Pancreas (tissue), 10 donors: ENCODE data around the gene ACTN4. TPM values are rescaled to one million over a fixed set of nuclear protein-coding genes. Genes with fewer than 3 reads are reported as not detected.

Experiments used
- ATAC-seq, 4 donors: fragments of 200-7000 bp; cut with Tn5 transposase; one replicate each; pipeline versions ENCODE4 v1.8.0 to v1.9.1; 2020; ENCODE audit warnings: mild to moderate bottlenecking in 4 of 4, moderate library complexity in 4 of 4
- DNase-seq, 6 donors: peaks; one replicate each; pipeline ENCODE4 v3.0.0-alpha.2; 2020
- FAIRE-seq: peaks from 2 replicates; lab custom pipeline; 2012; peaks lifted over from hg19 to GRCh38; lab: Jason Lieb, UNC
- H3K27ac ChIP-seq, 4 donors: fragments of 200-600 bp; sonication (generic); 1 replicate in 3 of 4; 2 replicates in 1 of 4; pipeline versions ENCODE4 v1.5.0 to v1.8.0; 2020
- H3K27me3 ChIP-seq, 4 donors: fragments of 200-600 bp; one replicate each; pipeline ENCODE4 v1.8.0; 2021
- H3K36me3 ChIP-seq, 3 donors: fragments of 200-600 bp; sonication (generic) in 1 of 3; one replicate each; pipeline versions ENCODE4 v1.5.0 to v1.8.0; 2020 to 2021
- H3K4me1 ChIP-seq, 3 donors: fragments of 200-600 bp; one replicate each; pipeline ENCODE4 v1.8.0; 2021
- H3K4me3 ChIP-seq, 4 donors: fragments of 200-600 bp; sonication (generic) in 2 of 4; one replicate each; pipeline versions ENCODE4 v1.5.0 to v1.8.0; 2020 to 2021
- H3K9me3 ChIP-seq, 4 donors: fragments of 200-600 bp; one replicate each; pipeline ENCODE4 v1.8.0; 2021
- CTCF ChIP-seq, 4 donors: fragments of 200-600 bp; sonication (generic) in 3 of 4; IDR thresholded peaks; one replicate each; pipeline versions ENCODE4 v1.5.0 to v1.8.0; 2021; ENCODE audit warnings: antibody characterized with exemption in 4 of 4
- WGBS, 2 donors: extraction: QIAGEN DNeasy Blood & Tissue Kit; methylation state at CpG; one replicate each; pipeline ENCODE4 v1.1.7; 2013; 5-methylcytosine and 5-hydroxymethylcytosine counted together
- intact Hi-C, 3 donors: fragments of 100-400 bp; cut with DNase I; formaldehyde crosslinking; loops; one replicate each; pipeline versions ENCODE4 v1.11.1 to v1.14.2; 2022
- polyA plus RNA-seq, 2 donors: library from polyadenylated mRNA; stranded (reverse); fragments of 200-250 nt; gene quantifications; one replicate each; pipeline ENCODE4 v1.2.3, GENCODE V29; 2013
- total RNA-seq, 6 donors: library from RNA; stranded (reverse); fragmentation: NEBNext Ultra II Directional in 4 of 6; extraction: Animal tissue kit (Norgen Biotek cat#: 25700) in 4 of 6; gene quantifications; one replicate each; pipeline versions ENCODE4 v1.2.1 to v1.2.4, GENCODE V29; 2021 to 2023
- donor health status: healthy with polysubstance abuse.
- donor health status: DM: no; HTN: no; CAD: no; lungs with moderate emphysema.
- donor health status: DM: no; HTN: no; CAD: no.
- donor health status: control.
- donor health status: control.
- donor health status: Bipolar disorder and iron deficiency.
- donor health status: DM: yes; HTN: yes; CAD: no.
- donor health status: DM: no; HTN: no; CAD: no.
- donor health status: DM: no; HTN: no; CAD: no.
- donor health status: DM: yes; HTN: yes; CAD: no.

Gene ACTN4
- total and polyA plus RNA-seq, 8 donors = 98.2 to 284 (median 187) TPM

- no peak for FAIRE-seq
- no peaks in the 10 kb centered on the region for H3K27me3 ChIP-seq
- H3K36me3 ChIP-seq = peaks cover 7 to 53% (median 31%) of the 10 kb centered on the region in 3 donors
- H3K4me3 ChIP-seq = no peak overlapping the region
- TF ChIP-seq CTCF (IDR thresholded peaks at IDR 0.05) = no peak
- peak overlapping the region in 3 of 4 donors; percentile 26 to 57 (median 37) for H3K27ac ChIP-seq
- H3K4me1 ChIP-seq = peaks cover 24 to 31% (median 29%) of the 10 kb centered on the region in 3 donors
- ATAC-seq = no peak
- intact Hi-C loops = loop anchor here in 1 of 3 donors (10.0 kb wide), 1 partner anchor 49 kb away; no protein-coding TSS in a partner anchor
- H3K9me3 ChIP-seq = no peaks in the 10 kb centered on the region
- 81 to 90% methylated on average over 14 of the region's 14 CpGs for WGBS, 2 donors
- no peak for DNase-seq
Observed at GRCh38 chr19:38713865-38714264, 66.4 kb downstream of the ACTN4 start.

- DNase-seq (peak in 2 of 6 donors; percentile 59 to 70), FAIRE-seq (no peak), ATAC-seq (peak in 3 of 4 donors; percentile 11 to 41 (median 15))
- TF ChIP-seq CTCF (IDR thresholded peaks at IDR 0.05) = no peak
- WGBS, 2 donors = 22 to 25% methylated on average over 14 of the region's 14 CpGs
- peaks cover 24 to 31% (median 29%) of the 10 kb centered on the region in 3 donors for H3K4me1 ChIP-seq
- H3K9me3 ChIP-seq = no peaks in the 10 kb centered on the region
- H3K27ac ChIP-seq = peak overlapping the region; percentile 17 to 57 (median 32)
- H3K27me3 ChIP-seq = no peaks in the 10 kb centered on the region
- intact Hi-C loops = loop anchor here in 1 of 3 donors (10.0 kb wide), 1 partner anchor 50 kb away; no protein-coding TSS in a partner anchor
- H3K4me3 ChIP-seq = no peak overlapping the region
- H3K36me3 ChIP-seq = peaks cover 7 to 48% (median 26%) of the 10 kb centered on the region in 3 donors
Observed at GRCh38 chr19:38714354-38714778, 66.9 kb downstream of the ACTN4 start.

GRCh38 chr19:38715555-38715954 is 68.1 kb downstream of the ACTN4 start:
- peaks cover 24 to 31% (median 29%) of the 10 kb centered on the region in 3 donors for H3K4me1 ChIP-seq
- no peak for FAIRE-seq
- 26 to 38% methylated on average over 3 of the region's 3 CpGs for WGBS, 2 donors
- H3K27ac ChIP-seq = peak overlapping the region; percentile 17 to 57 (median 32)
- ATAC-seq = peak in 3 of 4 donors; percentile 38 to 61 (median 53)
- TF ChIP-seq CTCF (IDR thresholded peaks at IDR 0.05) = no peak
- H3K36me3 ChIP-seq = peaks cover 4 to 46% (median 18%) of the 10 kb centered on the region in 3 donors
- peak in 4 of 6 donors; percentile 66 to 81 (median 76) for DNase-seq
- H3K27me3 ChIP-seq = no peaks in the 10 kb centered on the region
- no peaks in the 10 kb centered on the region for H3K9me3 ChIP-seq
- intact Hi-C loops = loop anchor here in 1 of 3 donors (10.0 kb wide), 1 partner anchor 51 kb away; no protein-coding TSS in a partner anchor
- H3K4me3 ChIP-seq = no peak overlapping the region

GRCh38 chr19:38717051-38717450 is 69.6 kb downstream of the ACTN4 start:
- ATAC-seq = no peak
- no peaks in the 10 kb centered on the region for H3K27me3 ChIP-seq
- H3K9me3 ChIP-seq = no peaks in the 10 kb centered on the region
- no peak for TF ChIP-seq CTCF (IDR thresholded peaks at IDR 0.05)
- no peak for DNase-seq
- 94 to 96% methylated on average over 17 of the region's 17 CpGs for WGBS, 2 donors
- peaks cover 24 to 31% (median 26%) of the 10 kb centered on the region in 3 donors for H3K4me1 ChIP-seq
- intact Hi-C loops = loop anchor here in 1 of 3 donors (10.0 kb wide), 1 partner anchor 52 kb away; no protein-coding TSS in a partner anchor
- no peak for FAIRE-seq
- no peak overlapping the region for H3K4me3 ChIP-seq
- H3K36me3 ChIP-seq = peaks cover under 1 to 48% (median 21%) of the 10 kb centered on the region in 3 donors
- no peak overlapping the region for H3K27ac ChIP-seq

- H3K27me3 ChIP-seq = no peaks in the 10 kb centered on the region
- DNase-seq (no peak), ATAC-seq (no peak), FAIRE-seq (no peak)
- WGBS, 2 donors = 90 to 94% methylated on average over 11 of the region's 11 CpGs
- no peak overlapping the region for H3K27ac ChIP-seq
- H3K9me3 ChIP-seq = no peaks in the 10 kb centered on the region
- H3K4me3 ChIP-seq = no peak overlapping the region
- intact Hi-C loops = loop anchor here in 1 of 3 donors (10.0 kb wide), 1 partner anchor 53 kb away; no protein-coding TSS in a partner anchor
- H3K36me3 ChIP-seq = peaks cover 6 to 56% (median 29%) of the 10 kb centered on the region in 3 donors
- peaks cover 20 to 24% (median 23%) of the 10 kb centered on the region in 3 donors for H3K4me1 ChIP-seq
- TF ChIP-seq CTCF (IDR thresholded peaks at IDR 0.05) = no peak
Observed at GRCh38 chr19:38717855-38718254, 70.4 kb downstream of the ACTN4 start.
